Kidney capillary endothelial cell (primary cell): ENCODE results near the gene RPTOR.

Experiments used
- DNase-seq: peaks from one replicate; pipeline ENCODE4 v3.0.0-alpha.2; 2018; ENCODE audit warnings: low spot score

Gene RPTOR

GRCh38 chr17:80998748-80999535 is 454.3 kb downstream of the RPTOR start:
- no peak for DNase-seq

- no peak for DNase-seq
Observed at GRCh38 chr17:80999536-81000333, 455.1 kb downstream of the RPTOR start.

GRCh38 chr17:81000334-81000630 is 455.6 kb downstream of the RPTOR start:
- DNase-seq: no peak

GRCh38 chr17:81000631-81001357 is 456.2 kb downstream of the RPTOR start:
- DNase-seq: no peak

GRCh38 chr17:81002013-81002384 is 457.4 kb downstream of the RPTOR start:
- no peak for DNase-seq

- DNase-seq: no peak
Observed at GRCh38 chr17:81002409-81003361, 458.0 kb downstream of the RPTOR start.

- DNase-seq: no peak
Observed at GRCh38 chr17:81003711-81004475, 459.3 kb downstream of the RPTOR start.

GRCh38 chr17:81006891-81007290 is 462.3 kb downstream of the RPTOR start:
- no peak for DNase-seq

- no peak for DNase-seq
Observed at GRCh38 chr17:81008140-81008539, 463.5 kb downstream of the RPTOR start.

- no peak for DNase-seq
Observed at GRCh38 chr17:81009136-81009535, 464.5 kb downstream of the RPTOR start.

GRCh38 chr17:81010935-81011334 is 466.3 kb downstream of the RPTOR start:
- no peak for DNase-seq

GRCh38 chr17:81011951-81012350 is 467.3 kb downstream of the RPTOR start:
- no peak for DNase-seq

- no peak for DNase-seq
Observed at GRCh38 chr17:81012574-81013447, 468.2 kb downstream of the RPTOR start.

GRCh38 chr17:81013642-81014041 is 469.0 kb downstream of the RPTOR start:
- no peak for DNase-seq

GRCh38 chr17:81015136-81015535 is 470.5 kb downstream of the RPTOR start:
- DNase-seq: no peak
